Heart right ventricle (tissue), 16 donors: ENCODE results near the gene COX20. TPM values are rescaled to one million over a fixed set of nuclear protein-coding genes. Genes with fewer than 3 reads are reported as not detected.

Source experiments
- ATAC-seq, 8 donors: fragments of 200-7000 bp; cut with Tn5 transposase; one replicate each; pipeline ENCODE4 v1.9.1; 2020; ENCODE audit warnings: mild to moderate bottlenecking in 8 of 8, moderate library complexity in 8 of 8, moderate number of reproducible peaks in 1 of 8
- DNase-seq, 2 donors: peaks; one replicate each; pipeline ENCODE4 v3.0.0-alpha.2; 2020
- H3K27ac ChIP-seq, 10 donors: fragments of 200-600 bp; sonication (generic) in 2 of 10; one replicate each; pipeline versions ENCODE4 v1.5.0 to v1.8.0; 2020 to 2022; ENCODE audit warnings: mild to moderate bottlenecking in 3 of 10
- H3K27me3 ChIP-seq, 7 donors: fragments of 200-600 bp; one replicate each; pipeline ENCODE4 v1.8.0; 2021 to 2022; ENCODE audit warnings: mild to moderate bottlenecking in 2 of 7
- H3K36me3 ChIP-seq, 9 donors: fragments of 200-600 bp; sonication (generic) in 1 of 9; one replicate each; pipeline versions ENCODE4 v1.5.0 to v1.8.0; 2020 to 2022; ENCODE audit warnings: mild to moderate bottlenecking in 2 of 9
- H3K4me1 ChIP-seq, 9 donors: fragments of 200-600 bp; sonication (generic) in 1 of 9; one replicate each; pipeline versions ENCODE4 v1.5.0 to v1.8.0; 2020 to 2022; ENCODE audit warnings: mild to moderate bottlenecking in 4 of 9
- H3K4me3 ChIP-seq, 10 donors: fragments of 200-600 bp; sonication (generic) in 2 of 10; one replicate each; pipeline versions ENCODE4 v1.5.0 to v1.8.0; 2020 to 2022; ENCODE audit warnings: mild to moderate bottlenecking in 7 of 10, moderate library complexity in 2 of 10
- H3K9me3 ChIP-seq, 11 donors: fragments of 200-600 bp in 10 of 11; sonication (generic) in 2 of 11; one replicate each; pipeline versions ENCODE4 v1.5.0 to v1.8.0; 2013 to 2022; ENCODE audit warnings: mild to moderate bottlenecking in 2 of 11, control low read depth in 1 of 11, moderate library complexity in 1 of 11
- CTCF ChIP-seq, 9 donors: fragments of 200-600 bp; sonication (generic) in 2 of 9; IDR thresholded peaks; one replicate each; pipeline versions ENCODE4 v1.5.0 to v1.8.0; 2021 to 2022; ENCODE audit warnings: antibody characterized with exemption in 9 of 9, mild to moderate bottlenecking in 5 of 9, moderate library complexity in 1 of 9
- WGBS, 2 donors: extraction: QIAGEN DNeasy Blood & Tissue Kit; methylation state at CpG; one replicate each; pipeline ENCODE4 v1.1.7; 2013; ENCODE audit warnings: inconsistent platforms in 1 of 2; 5-methylcytosine and 5-hydroxymethylcytosine counted together
- intact Hi-C, 10 donors: fragments of 100-400 bp; cut with DNase I; formaldehyde crosslinking; loops; one replicate each; pipeline versions ENCODE4 v1.11.1 to v1.14.2; 2022
- polyA plus RNA-seq, 2 donors: library from polyadenylated mRNA; stranded (reverse); fragments of 200-250 nt; gene quantifications; one replicate each; pipeline ENCODE4 v1.2.3, GENCODE V29; 2013
- total RNA-seq, 10 donors: library from RNA; stranded (reverse); fragmentation: NEBNext Ultra II Directional in 3 of 10; extraction: Animal tissue kit (Norgen Biotek cat#: 25700) in 3 of 10; gene quantifications; one replicate each; pipeline versions ENCODE4 v1.2.1 to v1.2.4, GENCODE V29; 2021 to 2023
- donor health status: Arrhythmogenic right ventricular cardiomyopathy.
- donor health status: ischemic (EF 13 %, LVEDD 7.1; RV severe dilation, severe dysfunction).
- donor health status: healthy with polysubstance abuse.
- donor health status: DM: no; HTN: yes; CAD: no.
- donor health status: DM: no; HTN: no; CAD: no.
- donor health status: ischemic (EF 25% LVEDD 6.9; RV normal size, moderate dysfunction).
- donor health status: ischemic (EF 25% LVEDD 5.7; RV mildly dilated, moderate dysfunction).
- donor health status: healthy.
- donor health status: DM: yes; HTN: yes; CAD: no.
- donor health status: Ischemic cardiomyopathy.
- donor health status: ischemic (EF 35%, LVEDD 5.7; RV mildly dilated, moderate dysfunction).
- donor health status: nonischemic (EF 11% LVEDD 7.7; RV severe dilation, severe dysfunction).
- donor health status: DM: yes; HTN: yes; CAD: no.
- donor health status: PGD.
- donor health status: ischemic (EF 29% LVEDD 5.4; RV normal size, mild dysfunction).
- donor health status: nonischemic (EF 23%, LVEDD 6.1; RV moderate dilation, normal function).

The COX20 gene
- total and polyA plus RNA-seq, 12 donors: 56.6 to 139 (median 64.4) TPM

- peaks cover 10 to 44% (median 35%) of the 10 kb centered on the region in 9 donors for H3K4me1 ChIP-seq
- ATAC-seq (peak in 1 of 8 donors; percentile 15), DNase-seq (peak; percentile 23 to 32)
- WGBS, 2 donors: 14 to 15% methylated on average over 9 of the region's 9 CpGs
- H3K36me3 ChIP-seq: peaks cover 0 to 25% (median 14%) of the 10 kb centered on the region in 9 donors
- no peaks in the 10 kb centered on the region for H3K9me3 ChIP-seq
- no peak for TF ChIP-seq CTCF (IDR thresholded peaks at IDR 0.05)
- no peaks in the 10 kb centered on the region for H3K27me3 ChIP-seq
- intact Hi-C loops: loop anchor here in 7 of 10 donors (1.0 to 10.0 kb wide), 8 partner anchors 30 to 210 kb away; partner anchors contain the start of genes COX20 (in 1 of the 7) and DESI2 (in 1 of the 7)
- H3K4me3 ChIP-seq: peak overlapping the region in 9 of 10 donors; percentile 87 to 100 (median 92)
- peak overlapping the region; percentile 99 to 100 (median 100) for H3K27ac ChIP-seq
These were observed 29.5 kb downstream of the COX20 start for GRCh38 chr1:244865028-244865371.

GRCh38 chr1:244865820-244866219, 30.4 kb downstream of the COX20 start:
- DNase-seq: no peak
- H3K4me1 ChIP-seq: peaks cover 5 to 36% (median 27%) of the 10 kb centered on the region in 9 donors
- no peaks in the 10 kb centered on the region for H3K9me3 ChIP-seq
- no peak overlapping the region for H3K4me3 ChIP-seq
- TF ChIP-seq CTCF (IDR thresholded peaks at IDR 0.05): no peak
- intact Hi-C loops: loop anchor here in 7 of 10 donors (1.0 to 10.0 kb wide), 8 partner anchors 31 to 211 kb away; partner anchors contain the start of genes COX20 (in 1 of the 7) and DESI2 (in 1 of the 7)
- H3K27ac ChIP-seq: peak overlapping the region; percentile 44 to 100 (median 100)
- ATAC-seq: no peak
- H3K36me3 ChIP-seq: peaks cover 0 to 17% (median 6%) of the 10 kb centered on the region in 9 donors
- 61 to 66% methylated on average over 3 of the region's 3 CpGs for WGBS, 2 donors
- H3K27me3 ChIP-seq: no peaks in the 10 kb centered on the region

- H3K27me3 ChIP-seq: no peaks in the 10 kb centered on the region
- no peak overlapping the region for H3K4me3 ChIP-seq
- ATAC-seq (no peak), DNase-seq (no peak)
- peaks cover 0 to 12% (median 4%) of the 10 kb centered on the region in 9 donors for H3K36me3 ChIP-seq
- H3K9me3 ChIP-seq: no peaks in the 10 kb centered on the region
- no peak for TF ChIP-seq CTCF (IDR thresholded peaks at IDR 0.05)
- H3K27ac ChIP-seq: peak overlapping the region in 9 of 10 donors; percentile 44 to 100 (median 100)
- peaks cover 5 to 31% (median 22%) of the 10 kb centered on the region in 9 donors for H3K4me1 ChIP-seq
- intact Hi-C loops: loop anchor here in 5 of 10 donors (5.0 to 10.0 kb wide), 5 partner anchors 98 to 212 kb away; partner anchors contain the start of gene DESI2 (in 1 of the 5)
- 83 to 91% methylated on average over 1 of the region's 1 CpG for WGBS, 2 donors
These were observed 30.9 kb downstream of the COX20 start for GRCh38 chr1:244866355-244866754.

- Histone ChIP-seq H3K4me3 (no peak overlapping the region), H3K4me1 (peaks cover 5 to 23% (median 15%) of the 10 kb centered on the region in 9 donors), H3K9me3 (no peaks in the 10 kb centered on the region), H3K36me3 (peaks cover 0 to 4% (median 0%) of the 10 kb centered on the region in 9 donors), H3K27me3 (no peaks in the 10 kb centered on the region), H3K27ac (no peak overlapping the region)
- no peak for ATAC-seq
- no peak for TF ChIP-seq CTCF (IDR thresholded peaks at IDR 0.05)
- intact Hi-C loops: loop anchor here in 5 of 10 donors (5.0 to 10.0 kb wide), 5 partner anchors 96 to 214 kb away; partner anchors contain the start of gene DESI2 (in 1 of the 5)
- WGBS, 2 donors: 96% methylated on average over 23 of the region's 23 CpGs
- no peak for DNase-seq
These were observed 33.3 kb downstream of the COX20 start for GRCh38 chr1:244868484-244869363.
